Measurements from ENCODE around the gene HLA-E.

HLA-E gene

GRCh38 chr6:30444451-30444742 lies 44.9 kb upstream of the HLA-E start:
- Histone ChIP-seq H3K36me3 (ENCODE audit: insufficient read depth, low read length) (no peaks in the 10 kb centered on the region), H3K27me3 (ENCODE audit: insufficient read depth, low read length, poor library complexity, severe bottlenecking) (peaks cover 63% of the 10 kb centered on the region), H2AFZ (ENCODE audit: low read length) (no peak overlapping the region), H3K9me3 (ENCODE audit: insufficient read depth, low read depth, low read length) (no peaks in the 10 kb centered on the region), H3F3A (ENCODE audit: low read depth) (no peaks in the 10 kb centered on the region), H3K9me2 (replicated peaks; ENCODE audit: low read depth, low read length) (no peaks in the 10 kb centered on the region), H3K4me1 (ENCODE audit: insufficient read depth, low read length, poor library complexity, severe bottlenecking) (no peaks in the 10 kb centered on the region), H3K4me2 (ENCODE audit: low read depth, low read length, poor library complexity, severe bottlenecking) (no peak overlapping the region), H3K9ac (ENCODE audit: low read depth, low read length, poor library complexity, severe bottlenecking) (no peak overlapping the region), H3K79me2 (ENCODE audit: insufficient read depth, low read length) (no peaks in the 10 kb centered on the region), H3K4me3 (ENCODE audit: low read length, poor library complexity, severe bottlenecking) (no peak overlapping the region), H4K20me1 (ENCODE audit: insufficient read depth, low read length, poor library complexity, severe bottlenecking) (no peaks in the 10 kb centered on the region)
- no peak for TF ChIP-seq EZH2phosphoT487 (IDR thresholded peaks at IDR 0.05; ENCODE audit: borderline replicate concordance)
- TF ChIP-seq, protein P1, sequence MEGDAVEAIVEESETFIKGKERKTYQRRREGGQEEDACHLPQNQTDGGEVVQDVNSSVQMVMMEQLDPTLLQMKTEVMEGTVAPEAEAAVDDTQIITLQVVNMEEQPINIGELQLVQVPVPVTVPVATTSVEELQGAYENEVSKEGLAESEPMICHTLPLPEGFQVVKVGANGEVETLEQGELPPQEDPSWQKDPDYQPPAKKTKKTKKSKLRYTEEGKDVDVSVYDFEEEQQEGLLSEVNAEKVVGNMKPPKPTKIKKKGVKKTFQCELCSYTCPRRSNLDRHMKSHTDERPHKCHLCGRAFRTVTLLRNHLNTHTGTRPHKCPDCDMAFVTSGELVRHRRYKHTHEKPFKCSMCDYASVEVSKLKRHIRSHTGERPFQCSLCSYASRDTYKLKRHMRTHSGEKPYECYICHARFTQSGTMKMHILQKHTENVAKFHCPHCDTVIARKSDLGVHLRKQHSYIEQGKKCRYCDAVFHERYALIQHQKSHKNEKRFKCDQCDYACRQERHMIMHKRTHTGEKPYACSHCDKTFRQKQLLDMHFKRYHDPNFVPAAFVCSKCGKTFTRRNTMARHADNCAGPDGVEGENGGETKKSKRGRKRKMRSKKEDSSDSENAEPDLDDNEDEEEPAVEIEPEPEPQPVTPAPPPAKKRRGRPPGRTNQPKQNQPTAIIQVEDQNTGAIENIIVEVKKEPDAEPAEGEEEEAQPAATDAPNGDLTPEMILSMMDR (conservative IDR thresholded peaks at IDR 0.05; ENCODE audit: low read length) = no peak

DNA sequence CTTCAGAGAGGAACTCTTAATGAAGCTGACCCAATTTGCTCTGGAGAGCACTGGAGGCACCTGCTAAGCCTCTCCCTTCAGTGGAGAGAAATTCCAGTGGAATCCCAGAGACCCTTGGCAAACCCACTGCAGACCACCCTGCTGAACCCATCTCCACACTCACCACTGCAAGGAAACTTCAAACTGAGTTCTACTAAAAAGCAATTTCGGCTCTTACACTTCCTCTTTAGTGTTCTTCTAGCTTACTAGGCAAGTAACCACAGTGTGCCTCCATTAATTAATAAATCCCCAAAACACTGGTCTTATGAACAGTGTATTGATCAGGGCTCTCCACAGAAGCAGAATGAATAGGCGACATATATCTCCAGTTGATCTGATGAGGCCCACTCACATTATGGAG lies 43.0 kb upstream of the HLA-E start:
- no peaks in the 10 kb centered on the region for H3K9me2 ChIP-seq (replicated peaks; ENCODE audit: low read depth, low read length)
- no peak overlapping the region for H2AFZ ChIP-seq (ENCODE audit: low read length)
- H3K9ac ChIP-seq (ENCODE audit: low read depth, low read length, poor library complexity, severe bottlenecking) = no peak overlapping the region
- H3K4me3 ChIP-seq (ENCODE audit: low read length, poor library complexity, severe bottlenecking) = no peak overlapping the region
- TF ChIP-seq, protein P1 (conservative IDR thresholded peaks at IDR 0.05; ENCODE audit: low read length) = no peak
- no peak for TF ChIP-seq EZH2phosphoT487 (IDR thresholded peaks at IDR 0.05; ENCODE audit: borderline replicate concordance)
- no peaks in the 10 kb centered on the region for H3F3A ChIP-seq (ENCODE audit: low read depth)
- H3K4me2 ChIP-seq (ENCODE audit: low read depth, low read length, poor library complexity, severe bottlenecking) = no peak overlapping the region
- no peaks in the 10 kb centered on the region for H3K9me3 ChIP-seq (ENCODE audit: insufficient read depth, low read depth, low read length)
- H3K27me3 ChIP-seq (ENCODE audit: insufficient read depth, low read length, poor library complexity, severe bottlenecking) = peaks cover 71% of the 10 kb centered on the region
- no peaks in the 10 kb centered on the region for H4K20me1 ChIP-seq (ENCODE audit: insufficient read depth, low read length, poor library complexity, severe bottlenecking)
- H3K4me1 ChIP-seq (ENCODE audit: insufficient read depth, low read length, poor library complexity, severe bottlenecking) = peaks cover 17% of the 10 kb centered on the region
- H3K36me3 ChIP-seq (ENCODE audit: insufficient read depth, low read length) = no peaks in the 10 kb centered on the region
- H3K79me2 ChIP-seq (ENCODE audit: insufficient read depth, low read length) = no peaks in the 10 kb centered on the region

- Histone ChIP-seq H3K9ac (ENCODE audit: low read depth, low read length, poor library complexity, severe bottlenecking) (no peak overlapping the region), H3K79me2 (ENCODE audit: insufficient read depth, low read length) (no peaks in the 10 kb centered on the region), H2AFZ (ENCODE audit: low read length) (no peak overlapping the region), H3K4me3 (ENCODE audit: low read length, poor library complexity, severe bottlenecking) (no peak overlapping the region), H3K36me3 (ENCODE audit: insufficient read depth, low read length) (no peaks in the 10 kb centered on the region), H3F3A (ENCODE audit: low read depth) (no peaks in the 10 kb centered on the region), H3K9me2 (replicated peaks; ENCODE audit: low read depth, low read length) (no peaks in the 10 kb centered on the region), H3K9me3 (ENCODE audit: insufficient read depth, low read depth, low read length) (no peaks in the 10 kb centered on the region), H3K27me3 (ENCODE audit: insufficient read depth, low read length, poor library complexity, severe bottlenecking) (peaks cover 76% of the 10 kb centered on the region), H4K20me1 (ENCODE audit: insufficient read depth, low read length, poor library complexity, severe bottlenecking) (no peaks in the 10 kb centered on the region), H3K4me1 (ENCODE audit: insufficient read depth, low read length, poor library complexity, severe bottlenecking) (peaks cover 20% of the 10 kb centered on the region), H3K4me2 (ENCODE audit: low read depth, low read length, poor library complexity, severe bottlenecking) (no peak overlapping the region)
- TF ChIP-seq, protein P1 (conservative IDR thresholded peaks at IDR 0.05; ENCODE audit: low read length) = no peak
- no peak for TF ChIP-seq EZH2phosphoT487 (IDR thresholded peaks at IDR 0.05; ENCODE audit: borderline replicate concordance)
These were observed 42.1 kb upstream of the HLA-E start for GRCh38 chr6:30447237-30447636.

Measured in Loucy (cell line).